ENCODE data around the gene AKIP1.

Gene AKIP1

GRCh38 chr11:8948886-8949285 is 37.9 kb downstream of the AKIP1 start:
- Histone ChIP-seq H3K27ac (replicated peaks) (no peak overlapping the region), H3K4me3 (replicated peaks; ENCODE audit: insufficient read depth, low read length) (no peak overlapping the region), H3K27me3 (ENCODE audit: insufficient read depth, poor library complexity, severe bottlenecking) (no peaks in the 10 kb centered on the region)
- peak in 1 of 2 experiments; percentile 19 for DNase-seq (ENCODE audit: low read depth in 1 of 2, low spot score in 1 of 2)
- TF ChIP-seq GABPA (IDR thresholded peaks at IDR 0.05; ENCODE audit: low read depth): no peak
- TF ChIP-seq SPI1 (IDR thresholded peaks at IDR 0.05; ENCODE audit: borderline replicate concordance, low read depth): peak; percentile 90

GRCh38 chr11:8956860-8957259 is 45.9 kb downstream of the AKIP1 start:
- TF ChIP-seq GABPA (IDR thresholded peaks at IDR 0.05; ENCODE audit: low read depth) (no peak), POLR2AphosphoS5 (IDR thresholded peaks at IDR 0.05; ENCODE audit: low read depth) (no peak), SPI1 (IDR thresholded peaks at IDR 0.05; ENCODE audit: borderline replicate concordance, low read depth) (no peak)
- TF ChIP-seq, protein P1, sequence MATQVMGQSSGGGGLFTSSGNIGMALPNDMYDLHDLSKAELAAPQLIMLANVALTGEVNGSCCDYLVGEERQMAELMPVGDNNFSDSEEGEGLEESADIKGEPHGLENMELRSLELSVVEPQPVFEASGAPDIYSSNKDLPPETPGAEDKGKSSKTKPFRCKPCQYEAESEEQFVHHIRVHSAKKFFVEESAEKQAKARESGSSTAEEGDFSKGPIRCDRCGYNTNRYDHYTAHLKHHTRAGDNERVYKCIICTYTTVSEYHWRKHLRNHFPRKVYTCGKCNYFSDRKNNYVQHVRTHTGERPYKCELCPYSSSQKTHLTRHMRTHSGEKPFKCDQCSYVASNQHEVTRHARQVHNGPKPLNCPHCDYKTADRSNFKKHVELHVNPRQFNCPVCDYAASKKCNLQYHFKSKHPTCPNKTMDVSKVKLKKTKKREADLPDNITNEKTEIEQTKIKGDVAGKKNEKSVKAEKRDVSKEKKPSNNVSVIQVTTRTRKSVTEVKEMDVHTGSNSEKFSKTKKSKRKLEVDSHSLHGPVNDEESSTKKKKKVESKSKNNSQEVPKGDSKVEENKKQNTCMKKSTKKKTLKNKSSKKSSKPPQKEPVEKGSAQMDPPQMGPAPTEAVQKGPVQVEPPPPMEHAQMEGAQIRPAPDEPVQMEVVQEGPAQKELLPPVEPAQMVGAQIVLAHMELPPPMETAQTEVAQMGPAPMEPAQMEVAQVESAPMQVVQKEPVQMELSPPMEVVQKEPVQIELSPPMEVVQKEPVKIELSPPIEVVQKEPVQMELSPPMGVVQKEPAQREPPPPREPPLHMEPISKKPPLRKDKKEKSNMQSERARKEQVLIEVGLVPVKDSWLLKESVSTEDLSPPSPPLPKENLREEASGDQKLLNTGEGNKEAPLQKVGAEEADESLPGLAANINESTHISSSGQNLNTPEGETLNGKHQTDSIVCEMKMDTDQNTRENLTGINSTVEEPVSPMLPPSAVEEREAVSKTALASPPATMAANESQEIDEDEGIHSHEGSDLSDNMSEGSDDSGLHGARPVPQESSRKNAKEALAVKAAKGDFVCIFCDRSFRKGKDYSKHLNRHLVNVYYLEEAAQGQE (IDR thresholded peaks at IDR 0.05; ENCODE audit: insufficient replicate concordance, low read depth): no peak
- TF ChIP-seq, protein P2, sequence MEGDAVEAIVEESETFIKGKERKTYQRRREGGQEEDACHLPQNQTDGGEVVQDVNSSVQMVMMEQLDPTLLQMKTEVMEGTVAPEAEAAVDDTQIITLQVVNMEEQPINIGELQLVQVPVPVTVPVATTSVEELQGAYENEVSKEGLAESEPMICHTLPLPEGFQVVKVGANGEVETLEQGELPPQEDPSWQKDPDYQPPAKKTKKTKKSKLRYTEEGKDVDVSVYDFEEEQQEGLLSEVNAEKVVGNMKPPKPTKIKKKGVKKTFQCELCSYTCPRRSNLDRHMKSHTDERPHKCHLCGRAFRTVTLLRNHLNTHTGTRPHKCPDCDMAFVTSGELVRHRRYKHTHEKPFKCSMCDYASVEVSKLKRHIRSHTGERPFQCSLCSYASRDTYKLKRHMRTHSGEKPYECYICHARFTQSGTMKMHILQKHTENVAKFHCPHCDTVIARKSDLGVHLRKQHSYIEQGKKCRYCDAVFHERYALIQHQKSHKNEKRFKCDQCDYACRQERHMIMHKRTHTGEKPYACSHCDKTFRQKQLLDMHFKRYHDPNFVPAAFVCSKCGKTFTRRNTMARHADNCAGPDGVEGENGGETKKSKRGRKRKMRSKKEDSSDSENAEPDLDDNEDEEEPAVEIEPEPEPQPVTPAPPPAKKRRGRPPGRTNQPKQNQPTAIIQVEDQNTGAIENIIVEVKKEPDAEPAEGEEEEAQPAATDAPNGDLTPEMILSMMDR (IDR thresholded peaks at IDR 0.05; ENCODE audit: insufficient read depth, low read length): no peak
- no peak overlapping the region for H3K4me3 ChIP-seq (replicated peaks; ENCODE audit: insufficient read depth, low read length)
- no peak for DNase-seq (ENCODE audit: low read depth in 1 of 2, low spot score in 1 of 2)
- H3K27ac ChIP-seq (replicated peaks): no peak overlapping the region
- H3K27me3 ChIP-seq (ENCODE audit: insufficient read depth, poor library complexity, severe bottlenecking): no peaks in the 10 kb centered on the region

DNA sequence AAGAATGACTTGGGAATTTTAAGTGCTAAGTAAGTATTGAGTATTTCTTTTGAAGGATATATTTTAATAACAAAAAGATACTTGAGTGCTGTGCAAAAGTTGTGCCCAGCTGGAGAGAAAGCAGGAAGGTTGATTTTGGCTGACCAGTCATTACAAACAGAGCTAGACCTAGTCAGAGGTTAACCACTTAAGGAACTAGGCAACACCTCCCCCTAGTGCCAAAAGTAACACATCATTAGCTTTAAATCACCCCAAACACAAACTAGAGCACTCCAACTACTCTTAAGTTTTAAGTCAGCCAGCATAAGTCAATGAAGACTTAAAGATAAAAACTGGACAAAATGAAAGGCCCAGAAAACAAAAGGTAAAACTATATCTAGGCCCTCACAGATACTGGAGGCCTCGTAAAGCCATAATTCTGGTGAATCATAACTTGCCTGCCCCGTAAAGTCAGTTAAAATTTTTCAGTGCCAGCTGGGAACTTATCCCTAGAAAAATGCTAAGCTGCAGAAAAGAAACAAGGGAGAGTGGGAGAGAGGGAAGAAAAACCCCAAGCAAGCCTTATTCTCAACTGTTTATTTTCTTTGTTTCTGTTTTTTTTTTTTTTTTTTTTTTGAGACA is 48.7 kb downstream of the AKIP1 start:
- H3K27me3 ChIP-seq (ENCODE audit: insufficient read depth, poor library complexity, severe bottlenecking): no peaks in the 10 kb centered on the region
- TF ChIP-seq GABPA (IDR thresholded peaks at IDR 0.05; ENCODE audit: low read depth): no peak
- TF ChIP-seq, protein P2 (IDR thresholded peaks at IDR 0.05; ENCODE audit: insufficient read depth, low read length): peak; percentile 31
- no peak overlapping the region for H3K4me3 ChIP-seq (replicated peaks; ENCODE audit: insufficient read depth, low read length)
- no peak overlapping the region for H3K27ac ChIP-seq (replicated peaks)
- peak; percentile 47 to 54 for DNase-seq (ENCODE audit: low read depth in 1 of 2, low spot score in 1 of 2)

DNA sequence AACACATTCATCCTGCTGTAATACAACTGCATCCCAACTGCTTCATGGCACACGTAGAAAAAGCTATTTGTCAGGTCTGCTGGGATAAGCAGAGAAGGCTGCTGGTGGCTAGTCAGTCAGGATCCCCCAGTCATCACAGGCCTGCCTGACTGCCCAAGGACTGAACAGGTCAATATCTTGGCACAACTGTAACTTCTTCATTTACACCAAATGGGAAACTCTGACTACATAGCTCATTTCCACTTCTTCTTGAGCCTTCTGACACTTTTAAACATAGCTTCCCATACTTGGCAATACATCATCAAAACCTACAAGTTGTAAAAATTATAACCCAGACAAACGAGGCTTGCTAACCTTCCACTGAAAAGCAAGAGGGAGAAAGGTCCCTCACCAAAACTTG is 50.4 kb downstream of the AKIP1 start:
- Histone ChIP-seq H3K4me3 (replicated peaks; ENCODE audit: insufficient read depth, low read length) (no peak overlapping the region), H3K27me3 (ENCODE audit: insufficient read depth, poor library complexity, severe bottlenecking) (no peaks in the 10 kb centered on the region), H3K27ac (replicated peaks) (no peak overlapping the region)
- DNase-seq (ENCODE audit: low read depth in 1 of 2, low spot score in 1 of 2): no peak
- TF ChIP-seq POLR2AphosphoS5 (IDR thresholded peaks at IDR 0.05; ENCODE audit: low read depth) (no peak), GABPA (IDR thresholded peaks at IDR 0.05; ENCODE audit: low read depth) (no peak), SPI1 (IDR thresholded peaks at IDR 0.05; ENCODE audit: borderline replicate concordance, low read depth) (no peak)
- TF ChIP-seq, protein P1 (IDR thresholded peaks at IDR 0.05; ENCODE audit: insufficient replicate concordance, low read depth): no peak
- TF ChIP-seq, protein P2 (IDR thresholded peaks at IDR 0.05; ENCODE audit: insufficient read depth, low read length): no peak

Measured in HL-60 (cell line).